Esophagus squamous epithelium (tissue), 4 donors: ENCODE measurements around the gene TUBA3D.

Experiments used
- CTCF ChIP-seq, 6 experiments: fragments of 450-650 bp in 4 of 6; fragments of 200-600 bp in 2 of 6; sonication (generic) in 2 of 6; IDR thresholded peaks; one replicate each; pipeline ENCODE4 v1.5.1; 2016 to 2019; ENCODE audit warnings: antibody characterized with exemption in 6 of 6, mild to moderate bottlenecking in 4 of 6, moderate library complexity in 4 of 6
- POLR2A ChIP-seq, 4 donors: fragments of 450-650 bp; IDR thresholded peaks; one replicate each; pipeline ENCODE4 v1.6.1; 2017; ENCODE audit warnings: antibody characterized with exemption in 4 of 4, mild to moderate bottlenecking in 4 of 4, moderate library complexity in 3 of 4

- TF ChIP-seq POLR2A (IDR thresholded peaks at IDR 0.05) (no peak), CTCF (IDR thresholded peaks at IDR 0.05) (no peak)
These were observed 46.3 kb downstream of the TUBA3D start for GRCh38 chr2:131521961-131522781.
